SHP77 treated with DMSO at 0.1 percent for 48 hours (cell line): ENCODE data around the gene TAF4.
"Not testable (repeated sequence)": the region's sequence is repeated elsewhere in the genome, so short reads cannot be mapped to it uniquely, and the experiment has no call there.

ENCODE experiments used
- DNase-seq: peaks from one replicate; lab custom pipeline; 2025; lab: John Stamatoyannopoulos, UW

The TAF4 gene

DNA sequence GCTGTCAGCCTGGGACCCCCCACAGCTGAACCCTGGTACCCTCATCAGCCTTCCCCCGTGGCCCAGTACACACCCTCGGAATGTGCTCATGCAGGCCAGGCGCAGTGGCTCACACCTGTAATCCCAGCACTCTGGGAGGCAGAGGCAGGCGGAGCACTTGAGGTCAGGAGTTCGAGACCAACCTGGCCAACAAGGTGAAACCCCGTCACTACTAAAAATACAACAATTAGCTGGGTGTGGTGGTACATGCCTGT, 9.9 kb downstream of the TAF4 start:
- DNase-seq, result not testable (repeated sequence)

DNA sequence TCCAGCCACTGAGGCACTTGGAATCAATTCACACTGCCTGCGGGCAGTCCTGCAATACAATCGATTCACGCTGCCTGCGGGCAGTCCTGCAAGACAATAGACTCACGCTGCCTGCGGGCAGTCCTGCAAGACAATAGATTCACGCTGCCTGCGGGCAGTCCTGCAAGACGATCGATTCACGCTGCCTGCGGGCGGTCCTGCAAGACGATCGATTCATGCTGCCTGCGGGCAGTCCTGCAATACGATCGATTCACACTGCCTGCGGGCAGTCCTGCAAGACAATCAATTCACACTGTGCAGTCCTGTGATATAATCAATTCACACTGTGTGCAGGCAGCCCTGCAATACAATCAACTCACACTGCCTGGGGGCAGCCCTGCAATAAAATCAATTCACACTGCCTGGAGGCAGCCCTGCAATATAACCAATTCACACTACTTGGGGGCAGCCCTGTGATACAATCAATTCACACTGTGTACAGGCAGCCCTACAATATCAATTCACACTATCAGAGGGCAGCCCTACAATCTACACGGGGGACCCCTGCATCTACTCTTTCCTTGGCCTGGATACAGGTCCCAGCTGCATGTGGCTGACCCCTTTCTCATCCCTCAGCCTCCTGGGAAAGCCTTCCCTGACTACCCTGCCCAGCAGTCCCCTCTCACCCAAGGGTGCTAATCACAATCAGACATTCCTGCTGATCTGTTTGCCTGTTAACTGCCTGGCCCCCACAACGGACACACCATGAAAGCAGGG, 10.4 kb downstream of the TAF4 start:
- no peak for DNase-seq

DNA sequence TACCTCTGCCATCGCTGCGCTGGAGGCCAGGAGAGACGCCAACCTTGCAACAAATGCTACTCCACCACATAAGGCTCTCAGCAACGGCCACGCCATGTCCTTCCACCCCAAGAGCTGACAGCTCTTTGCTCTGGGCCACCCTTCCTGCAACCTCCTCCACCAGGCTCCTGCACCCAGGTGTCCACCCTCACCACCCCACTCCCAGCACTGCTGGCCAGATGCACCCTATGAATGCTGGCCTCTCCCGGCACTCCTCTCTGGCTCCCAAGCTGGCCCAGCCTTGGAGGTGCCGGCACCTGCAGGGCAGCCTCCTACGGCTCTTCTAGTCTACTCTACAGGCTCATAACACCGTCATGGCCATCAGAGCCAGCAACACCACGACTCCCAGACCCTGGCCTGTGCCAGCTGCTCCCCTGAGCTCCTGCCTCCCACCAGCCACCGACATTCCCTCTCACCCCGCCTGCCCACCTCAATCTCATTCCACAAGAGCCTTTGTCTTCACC, 11.2 kb downstream of the TAF4 start:
- DNase-seq, result no peak

DNA sequence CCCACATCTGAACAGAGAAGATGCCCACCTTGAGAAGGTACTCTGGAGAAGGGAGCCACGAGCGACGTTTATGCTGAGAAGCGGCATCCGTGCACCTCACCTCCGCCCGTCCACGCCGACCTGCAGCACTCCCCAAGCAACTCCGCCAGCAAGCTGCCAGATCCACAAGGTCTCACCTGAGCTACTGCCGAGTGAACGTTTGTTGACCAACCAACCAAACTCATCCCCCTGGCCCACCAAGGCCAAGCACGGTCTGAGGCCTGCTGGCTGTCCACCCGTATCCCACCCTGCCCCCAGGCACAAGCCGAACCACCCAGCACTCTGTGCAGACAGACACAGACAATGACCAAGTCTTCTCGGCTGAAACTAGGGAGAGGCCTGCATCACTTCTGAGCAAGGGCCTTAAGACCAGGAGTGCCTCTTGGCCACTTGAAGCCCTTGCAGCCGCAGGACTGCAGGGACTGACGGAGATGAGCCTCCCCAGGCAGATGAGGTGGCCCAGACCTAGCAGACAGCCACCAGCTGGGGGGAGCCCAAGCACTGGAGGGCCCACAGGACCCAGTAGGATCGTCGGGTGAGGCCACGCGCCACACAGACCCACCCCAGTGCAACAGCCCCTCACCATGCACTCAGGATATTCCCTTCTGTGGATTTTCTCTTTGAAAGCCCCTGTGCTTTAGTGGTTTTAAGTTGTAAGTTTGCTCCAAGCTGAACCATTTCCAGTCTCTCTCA, 12.1 kb downstream of the TAF4 start:
- DNase-seq, result no peak

DNA sequence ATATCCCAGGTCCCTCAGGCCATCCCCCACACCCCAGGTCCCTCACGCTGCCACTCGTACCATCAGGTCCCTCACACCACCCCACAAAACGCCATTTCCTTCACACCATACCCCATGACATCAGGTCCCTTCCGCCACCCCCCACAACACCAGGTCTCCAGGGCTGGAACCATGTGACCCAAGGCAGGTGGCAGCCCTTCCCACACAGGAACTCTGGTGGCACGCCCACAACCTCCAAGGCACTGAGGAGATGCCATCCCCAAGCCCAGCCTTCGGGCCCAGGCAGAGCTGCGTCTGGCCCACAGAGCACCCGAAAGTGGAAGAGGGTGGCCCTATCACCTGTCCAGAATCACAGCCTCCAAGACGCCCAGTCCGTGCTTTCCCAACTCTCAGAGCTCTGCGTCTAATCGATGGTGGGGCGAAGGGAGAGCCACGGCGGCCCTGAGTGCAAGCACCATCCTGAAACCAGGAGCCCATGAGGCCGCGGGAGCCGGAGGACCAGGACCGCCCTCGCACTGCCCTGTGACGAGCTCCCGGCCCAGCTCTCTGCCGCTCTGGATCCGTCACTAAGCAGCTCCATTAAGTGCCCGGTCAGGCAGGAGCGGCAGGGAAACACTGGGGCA, 12.7 kb downstream of the TAF4 start:
- no peak for DNase-seq

DNA sequence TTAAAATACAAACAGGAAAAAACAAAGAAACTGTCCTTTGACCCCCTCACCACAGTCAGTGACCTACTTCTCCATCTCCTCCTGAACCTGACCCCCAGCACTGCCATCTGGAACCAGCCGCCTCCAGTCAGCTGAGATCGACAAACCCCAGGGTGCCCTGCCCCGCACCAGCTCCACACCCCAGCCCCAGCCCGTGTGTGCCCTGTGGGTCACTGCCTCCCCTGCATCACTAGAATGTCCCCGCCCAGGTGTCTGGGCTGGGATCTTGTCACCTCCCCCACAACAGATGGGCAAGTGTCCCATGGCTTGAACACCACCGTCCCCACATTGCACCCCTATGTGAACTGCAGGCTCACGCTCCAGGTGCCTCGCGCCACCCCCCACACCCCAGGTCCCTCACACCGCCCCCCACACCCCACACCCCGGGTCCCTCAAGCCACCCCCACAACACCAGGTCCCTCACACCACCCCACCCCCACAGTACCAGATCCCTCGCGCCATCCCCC, 13.3 kb downstream of the TAF4 start:
- no peak for DNase-seq

DNA sequence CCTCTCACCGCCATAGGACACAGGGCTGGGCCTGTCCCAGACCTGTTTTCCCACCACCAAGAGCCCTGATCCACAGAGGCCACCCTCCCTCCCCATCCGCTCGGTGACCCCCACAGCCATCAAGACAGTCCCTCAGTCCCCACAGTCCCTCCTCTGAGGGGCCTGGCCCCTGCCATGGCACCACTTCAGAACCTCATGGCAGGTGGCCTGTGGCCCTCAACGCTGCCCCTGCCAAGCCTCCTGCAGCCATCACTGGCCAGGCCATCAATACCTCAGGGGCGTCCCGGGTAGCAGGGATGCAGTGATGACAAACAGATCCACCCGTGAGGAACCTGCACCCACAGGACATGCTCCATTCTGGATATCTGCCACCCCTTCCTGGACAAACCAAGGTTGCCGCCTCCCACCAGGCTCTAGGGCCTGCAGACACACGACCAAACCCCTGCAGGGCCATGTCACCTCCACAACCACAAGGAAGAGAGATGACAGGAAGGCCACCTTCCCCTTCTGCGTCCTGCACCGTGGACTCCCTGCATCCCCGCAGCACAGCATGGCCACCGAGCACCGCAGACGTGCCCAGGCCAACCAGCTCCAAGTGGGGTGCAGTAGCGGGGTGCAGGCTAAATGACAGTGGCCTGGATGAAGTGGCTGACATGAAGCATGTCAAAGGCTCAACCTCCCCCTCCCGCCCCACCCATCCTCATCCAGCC, 14.0 kb downstream of the TAF4 start:
- DNase-seq, result no peak

DNA sequence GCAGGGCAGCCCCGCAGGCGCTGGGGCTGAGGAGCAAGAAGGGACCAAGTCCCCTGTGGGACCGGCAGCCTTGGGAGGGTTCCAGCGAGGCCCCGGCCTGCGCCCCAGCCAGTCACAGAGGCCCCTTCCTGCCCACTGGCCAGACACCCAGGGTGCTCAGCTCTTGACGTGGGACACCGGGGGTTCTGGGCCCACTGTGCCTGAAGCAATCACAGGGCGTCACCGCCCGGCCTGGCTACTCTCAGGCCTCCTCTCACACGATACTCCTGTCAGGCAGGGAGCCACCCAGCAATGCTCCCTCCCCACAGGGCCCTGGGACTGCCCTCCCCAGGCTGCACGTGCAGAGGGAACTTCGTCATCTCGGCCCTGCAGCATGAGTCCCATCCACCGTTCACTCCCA, 14.5 kb downstream of the TAF4 start:
- DNase-seq, result no peak

DNA sequence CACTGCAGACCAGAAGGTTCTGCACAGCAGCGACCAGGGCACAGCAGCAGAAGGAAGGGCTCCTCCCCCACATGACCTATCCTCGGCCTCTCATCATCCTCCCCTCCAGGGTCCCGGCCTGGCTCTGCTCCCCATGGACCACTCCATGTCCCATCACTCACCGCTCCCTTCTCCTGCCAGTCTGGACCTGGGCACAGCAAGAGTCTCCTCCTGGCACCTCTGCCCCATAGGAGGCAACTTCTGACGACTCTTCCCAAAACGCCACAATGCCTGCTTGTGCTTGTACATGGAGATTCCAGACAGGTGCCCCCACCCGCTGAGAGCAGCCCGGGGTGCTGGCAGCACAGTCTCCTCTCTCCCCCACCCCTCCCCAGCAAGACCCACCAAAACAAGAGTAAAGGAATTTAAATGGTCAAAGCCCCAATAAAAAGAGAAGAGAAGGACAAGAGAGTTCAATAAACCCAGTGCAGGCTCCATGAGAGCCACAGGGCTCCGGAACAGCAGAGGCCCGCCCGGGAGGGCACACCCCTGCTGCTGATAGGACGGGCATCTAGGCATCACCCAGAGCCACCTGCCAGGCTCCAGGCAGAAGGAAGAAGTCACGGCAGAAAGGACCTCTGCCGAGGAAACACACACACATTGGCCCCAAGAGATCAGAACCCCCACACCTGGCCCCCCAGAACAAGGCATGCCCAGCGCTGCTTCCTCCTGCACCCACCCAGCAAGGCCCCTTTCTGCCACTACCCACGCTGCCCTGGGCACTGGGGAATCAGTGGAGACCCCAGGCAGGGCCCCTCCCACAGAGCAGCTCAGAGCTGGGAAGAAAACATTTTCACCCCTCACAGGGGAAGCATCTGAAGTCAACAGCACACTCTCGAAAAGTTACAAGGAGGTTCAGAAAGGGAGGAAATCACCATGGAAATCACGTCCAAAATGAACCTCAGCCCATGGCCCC, 15.2 kb downstream of the TAF4 start:
- no peak for DNase-seq

DNA sequence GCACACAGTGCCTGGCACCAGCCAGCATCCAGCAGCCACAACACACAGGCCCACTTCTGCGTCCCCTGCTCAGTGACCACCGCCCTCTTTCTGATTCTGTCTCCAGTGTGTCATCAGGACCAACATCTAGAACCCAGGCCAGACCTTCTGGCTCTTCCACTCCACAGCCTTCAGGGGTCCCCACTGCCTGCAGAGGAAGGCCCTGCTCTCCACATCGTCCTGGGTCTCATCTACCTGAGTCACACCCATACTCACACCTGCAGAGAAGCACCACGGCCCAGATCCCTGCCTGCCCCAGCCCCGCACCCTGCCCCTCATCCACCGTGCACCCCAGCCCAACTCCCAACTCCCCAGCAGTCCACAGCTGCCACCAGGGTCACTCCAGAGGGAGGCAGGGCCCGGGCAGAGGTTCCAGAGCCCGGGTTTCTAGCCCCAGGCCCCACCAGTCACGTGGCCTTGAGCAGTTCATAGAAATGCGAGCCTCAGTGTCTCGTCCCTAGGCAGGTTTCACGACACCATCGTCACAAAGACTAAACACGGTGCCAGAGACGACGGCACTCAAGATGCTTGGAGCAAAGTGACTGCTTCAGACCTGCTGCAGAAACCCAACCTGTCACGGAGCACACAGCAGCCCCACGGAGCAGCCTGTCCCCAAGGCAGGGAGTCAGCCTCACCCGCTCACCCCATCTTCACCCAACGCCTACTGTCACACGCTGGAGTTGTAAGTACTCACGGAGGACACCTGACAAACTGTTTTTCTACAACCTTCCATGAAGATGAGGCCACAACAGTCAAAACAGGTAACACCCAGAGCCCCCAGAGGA, 16.1 kb downstream of the TAF4 start:
- DNase-seq, result no peak

DNA sequence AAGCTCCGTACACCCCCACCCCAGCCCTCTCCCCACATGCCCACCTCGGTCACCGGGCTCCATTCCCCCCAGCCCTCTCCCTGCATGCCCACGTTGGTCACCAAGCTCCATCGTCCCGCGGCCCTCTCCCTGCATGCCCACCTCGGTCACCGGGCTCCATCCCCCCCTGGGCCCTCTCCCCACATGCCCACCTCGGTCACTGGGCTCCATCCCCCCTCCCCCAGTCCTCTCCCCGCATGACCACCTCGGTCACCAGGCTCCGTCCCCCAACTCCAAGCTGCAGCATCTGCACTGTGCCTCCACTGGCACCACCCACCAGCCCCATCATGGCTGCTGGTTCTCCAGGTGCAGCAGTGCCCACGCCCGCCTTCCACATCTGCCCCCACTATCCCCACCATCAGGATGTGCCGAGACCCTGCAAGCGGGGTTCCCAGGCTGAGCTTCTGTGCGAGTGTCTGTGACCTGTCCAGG, 16.8 kb downstream of the TAF4 start:
- no peak for DNase-seq

DNA sequence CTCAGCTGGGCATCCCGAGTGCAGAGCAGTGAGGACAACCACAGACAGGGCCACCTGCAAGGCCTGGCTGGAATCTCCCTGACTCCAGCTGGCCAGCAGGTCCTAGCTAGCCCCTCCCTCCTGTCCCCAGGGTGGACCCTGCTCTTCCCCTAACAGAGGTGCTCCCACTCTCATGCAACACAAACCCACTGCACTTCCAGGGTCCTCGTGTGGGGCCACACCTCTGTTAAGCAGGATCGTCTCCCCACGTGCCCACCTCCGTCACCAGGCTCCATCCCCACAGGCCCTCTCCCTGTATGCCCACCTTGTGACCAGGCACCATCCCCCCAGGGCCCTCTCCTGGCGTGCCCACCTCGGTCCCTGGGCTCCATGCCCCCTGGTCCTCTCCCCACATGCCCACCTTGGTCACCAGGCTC, 17.3 kb downstream of the TAF4 start:
- no peak for DNase-seq

DNA sequence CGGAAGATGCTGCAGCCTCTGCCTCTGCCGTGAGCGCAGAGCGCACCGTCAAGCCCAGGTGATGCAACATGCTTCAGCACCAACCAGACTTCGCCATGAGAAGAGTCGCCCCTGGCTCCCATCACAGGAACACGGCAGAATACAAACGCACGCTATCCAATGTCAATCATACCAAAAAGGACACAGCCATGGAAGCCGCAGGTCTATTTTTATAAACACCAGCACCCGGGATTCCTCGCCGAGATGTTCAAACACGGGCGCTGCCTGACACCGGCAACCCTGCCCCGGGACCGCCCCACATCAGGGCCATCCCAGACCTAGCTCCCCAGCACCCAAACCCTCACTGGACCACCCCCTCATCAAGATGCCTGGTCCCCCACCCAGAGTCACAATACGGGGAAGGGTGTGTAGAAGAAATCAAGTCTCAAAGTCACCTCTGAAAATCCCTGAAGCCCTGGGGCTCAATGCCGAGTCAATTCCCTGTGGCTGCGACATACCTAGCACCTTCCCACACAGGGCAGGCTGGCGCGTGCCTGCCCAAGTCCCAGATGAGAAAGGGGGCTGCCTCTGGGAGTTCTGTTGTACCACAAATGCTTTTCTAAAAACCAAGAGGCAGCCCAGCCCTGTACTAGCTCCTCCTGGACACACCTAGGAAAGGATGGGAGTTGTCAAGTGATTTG, 17.9 kb downstream of the TAF4 start:
- no peak for DNase-seq

DNA sequence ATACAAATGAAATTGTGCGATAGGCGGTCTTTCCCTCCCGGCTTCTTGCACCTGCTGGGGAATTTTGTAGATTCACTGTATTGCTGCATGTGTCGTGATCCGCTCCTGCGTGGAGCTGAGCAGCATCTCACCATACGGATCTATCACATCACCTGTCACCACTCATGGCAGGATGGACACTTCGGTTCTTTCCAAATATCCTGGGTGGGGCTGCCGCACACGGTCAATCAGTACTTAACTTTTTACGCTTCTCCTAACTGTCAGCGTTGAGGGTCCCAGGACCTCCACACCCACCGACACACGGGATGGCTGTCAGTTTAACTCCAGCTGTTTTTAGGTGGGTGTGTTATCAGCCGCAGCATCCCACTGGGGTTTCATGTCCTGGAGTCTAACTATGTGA, 19.2 kb downstream of the TAF4 start:
- DNase-seq, result no peak

DNA sequence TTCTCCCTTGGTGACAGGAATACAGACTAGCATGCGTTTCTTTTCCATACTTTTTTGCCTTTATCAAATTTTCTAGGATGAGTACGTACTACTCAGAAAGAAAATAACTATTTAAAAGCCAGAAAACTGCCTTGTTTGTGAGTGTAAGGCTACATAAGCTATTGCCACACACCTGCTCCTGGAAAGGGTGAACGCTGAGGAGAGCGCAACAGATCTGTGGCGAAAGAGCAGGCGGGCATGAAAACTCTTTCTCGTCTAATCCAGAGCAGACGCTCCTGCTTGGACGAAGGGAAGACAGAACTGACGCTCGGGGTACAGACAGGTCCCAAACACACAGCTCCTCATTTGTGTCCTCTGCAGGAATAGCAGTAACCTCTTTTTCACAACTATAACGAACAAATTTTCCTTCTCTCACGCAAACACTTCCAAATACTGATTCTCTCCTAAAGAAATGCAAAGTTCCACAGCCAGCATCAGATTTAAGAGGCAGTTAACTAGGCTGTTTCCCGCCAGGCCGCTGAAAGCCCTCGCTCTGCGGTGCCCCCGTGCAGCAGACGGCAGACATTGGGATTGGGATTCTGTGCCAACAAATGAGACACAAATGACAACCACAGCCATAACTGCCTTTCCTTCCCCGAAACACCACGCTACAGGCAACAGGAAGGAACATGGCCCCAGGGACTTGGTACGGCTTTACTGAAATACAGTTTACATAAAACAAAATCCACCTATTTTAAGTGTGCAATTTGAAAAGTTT, 20.0 kb downstream of the TAF4 start:
- no peak for DNase-seq

DNA sequence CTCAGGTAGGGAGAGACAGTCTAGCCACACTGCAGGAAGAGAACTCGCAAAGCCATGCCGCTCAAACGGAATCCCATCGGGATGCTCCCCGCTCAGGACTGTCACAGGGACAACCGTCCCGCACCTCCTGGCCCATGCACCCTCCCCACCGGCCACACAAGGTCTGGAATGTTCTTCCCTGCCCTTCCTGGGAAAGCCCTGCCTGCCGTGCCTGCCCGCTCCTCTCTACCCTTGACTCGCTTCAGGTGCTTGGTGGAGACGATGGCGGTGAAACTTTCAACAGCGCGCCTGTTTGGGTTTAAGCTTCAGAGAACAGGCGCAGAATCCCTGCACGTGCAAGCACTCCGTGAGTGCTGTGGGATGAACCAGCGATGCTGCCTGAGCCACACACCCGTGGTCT, 20.6 kb downstream of the TAF4 start:
- DNase-seq, result no peak

DNA sequence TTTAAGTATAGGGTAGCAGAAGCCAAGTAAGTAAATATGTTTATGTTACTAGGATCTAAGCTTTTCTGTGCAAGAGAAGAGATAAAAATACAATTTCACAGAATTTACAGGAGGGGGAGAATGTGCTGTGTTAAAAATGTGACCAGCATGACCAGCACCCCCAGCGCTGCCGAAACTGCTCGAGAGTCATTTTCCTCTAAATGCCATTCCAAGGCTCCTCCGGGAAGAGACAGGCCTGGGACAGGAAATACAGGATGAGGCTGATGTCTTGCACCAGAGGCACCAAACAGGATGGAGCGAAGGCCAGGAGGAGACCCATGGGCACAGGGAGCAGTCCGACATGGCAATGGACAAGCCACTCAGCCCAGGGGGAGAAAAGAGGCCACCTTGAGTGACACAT, 21.1 kb downstream of the TAF4 start:
- no peak for DNase-seq

DNA sequence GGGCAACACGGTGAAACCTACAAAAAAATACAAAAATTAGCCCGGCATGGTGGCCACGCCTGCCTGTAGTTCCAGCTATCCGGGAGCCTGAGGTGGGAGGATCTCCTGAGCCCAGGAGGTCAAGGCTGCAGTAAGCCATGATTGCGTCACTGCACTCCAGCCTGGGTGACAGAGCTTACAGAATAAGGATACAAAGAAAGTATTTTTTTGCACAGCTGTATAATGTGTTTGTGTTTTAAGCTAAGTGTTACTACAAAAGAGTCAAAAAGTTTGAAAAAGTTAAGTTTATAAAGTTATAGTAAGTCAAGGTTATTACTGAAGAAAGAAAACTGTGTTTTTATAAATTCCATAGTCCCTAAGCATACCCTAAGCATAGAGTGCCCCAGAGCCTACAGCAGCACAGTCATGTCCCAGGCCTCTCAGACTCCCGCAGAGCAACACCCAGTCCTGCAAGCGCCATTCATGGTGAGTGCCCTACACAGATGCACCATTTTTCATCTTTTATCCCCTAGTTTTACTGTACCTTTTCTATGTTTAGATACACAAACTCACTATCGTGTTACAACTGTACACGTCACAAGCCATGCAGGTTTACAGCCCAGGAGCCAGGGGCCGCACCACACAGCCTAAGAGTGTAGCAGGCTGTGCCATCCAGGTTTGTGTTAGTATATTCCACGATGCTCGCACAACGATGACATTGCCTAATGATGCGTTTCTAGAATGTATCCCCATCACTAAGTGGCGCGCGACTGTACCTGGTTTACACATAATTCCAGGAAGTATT, 22.4 kb downstream of the TAF4 start:
- DNase-seq, result no peak
